Measurements from ENCODE around the gene LSM5. TPM values are rescaled to one million over a fixed set of nuclear protein-coding genes. Genes with fewer than 3 reads are reported as not detected.
A peak's percentile ranks its signal among the peaks of the same experiment; 100 is the strongest.
"Not testable (repeated sequence)": the region's sequence is repeated elsewhere in the genome, so short reads cannot be mapped to it uniquely, and the experiment has no call there.

The LSM5 gene
- total RNA-seq, 1 donor, result 17.4 TPM

DNA sequence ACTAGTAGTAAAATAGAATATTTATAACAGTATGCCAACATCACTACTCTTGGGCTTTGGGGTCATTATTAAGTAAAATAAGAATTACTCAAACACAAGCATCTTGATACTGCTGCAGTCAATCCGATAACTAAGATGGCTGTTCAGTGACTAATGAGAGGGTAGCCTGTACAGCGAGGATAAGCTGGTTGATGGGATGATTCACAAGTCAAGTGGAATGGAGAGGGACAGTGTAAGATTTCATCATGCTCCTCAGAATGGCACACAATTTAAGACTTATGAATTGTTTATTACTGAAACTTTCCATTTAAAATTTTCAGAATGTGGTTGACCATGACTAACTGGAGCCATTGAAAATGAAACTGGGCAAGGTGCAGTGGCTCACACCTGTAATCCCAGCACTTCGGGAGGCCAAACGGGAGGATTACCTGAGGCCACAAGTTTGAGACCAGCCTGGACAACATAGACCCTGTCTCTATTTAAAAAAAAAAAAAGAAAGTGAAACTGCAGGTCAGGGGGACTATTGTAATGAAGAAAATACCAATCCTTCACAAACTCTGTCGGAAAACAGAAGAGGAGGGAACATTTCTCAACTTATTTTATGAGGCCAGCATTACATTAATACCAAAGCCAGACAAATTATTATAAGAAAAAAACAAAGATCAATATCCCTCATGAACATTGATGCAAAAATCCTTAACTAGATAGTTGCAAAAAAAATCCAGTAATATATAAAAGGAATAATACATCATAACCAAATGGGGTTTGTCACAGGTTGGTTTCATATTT is 16.3 kb upstream of the LSM5 start:
- Histone ChIP-seq H2AFZ (ENCODE audit: low read length) (no peak overlapping the region), H3K27ac (ENCODE audit: low read depth, low read length) (peak overlapping the region; percentile 90), H3K4me3 (ENCODE audit: insufficient read depth, low read length) (peak overlapping the region; percentile 42), H3K9me3 (ENCODE audit: low read depth, low read length) (no peaks in the 10 kb centered on the region), H4K20me1 (ENCODE audit: insufficient read depth, low read length) (peaks cover 2% of the 10 kb centered on the region), H3K79me2 (ENCODE audit: insufficient read depth, low read length) (peaks cover 85% of the 10 kb centered on the region), H3K27me3 (ENCODE audit: insufficient read depth, low read length) (no peaks in the 10 kb centered on the region), H3K36me3 (ENCODE audit: insufficient read depth, low read length) (no peaks in the 10 kb centered on the region), H3K4me2 (ENCODE audit: insufficient read depth, low read length) (peak overlapping the region; percentile 85), H3K4me1 (ENCODE audit: insufficient read depth, low read length) (peaks cover 15% of the 10 kb centered on the region)
- TF ChIP-seq, protein P1, sequence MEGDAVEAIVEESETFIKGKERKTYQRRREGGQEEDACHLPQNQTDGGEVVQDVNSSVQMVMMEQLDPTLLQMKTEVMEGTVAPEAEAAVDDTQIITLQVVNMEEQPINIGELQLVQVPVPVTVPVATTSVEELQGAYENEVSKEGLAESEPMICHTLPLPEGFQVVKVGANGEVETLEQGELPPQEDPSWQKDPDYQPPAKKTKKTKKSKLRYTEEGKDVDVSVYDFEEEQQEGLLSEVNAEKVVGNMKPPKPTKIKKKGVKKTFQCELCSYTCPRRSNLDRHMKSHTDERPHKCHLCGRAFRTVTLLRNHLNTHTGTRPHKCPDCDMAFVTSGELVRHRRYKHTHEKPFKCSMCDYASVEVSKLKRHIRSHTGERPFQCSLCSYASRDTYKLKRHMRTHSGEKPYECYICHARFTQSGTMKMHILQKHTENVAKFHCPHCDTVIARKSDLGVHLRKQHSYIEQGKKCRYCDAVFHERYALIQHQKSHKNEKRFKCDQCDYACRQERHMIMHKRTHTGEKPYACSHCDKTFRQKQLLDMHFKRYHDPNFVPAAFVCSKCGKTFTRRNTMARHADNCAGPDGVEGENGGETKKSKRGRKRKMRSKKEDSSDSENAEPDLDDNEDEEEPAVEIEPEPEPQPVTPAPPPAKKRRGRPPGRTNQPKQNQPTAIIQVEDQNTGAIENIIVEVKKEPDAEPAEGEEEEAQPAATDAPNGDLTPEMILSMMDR (IDR thresholded peaks at IDR 0.05; ENCODE audit: extremely low read depth, low read depth, low read length), result no peak
- peak; percentile 85 for DNase-seq (ENCODE audit: insufficient read length, low spot score, missing footprints)

DNA sequence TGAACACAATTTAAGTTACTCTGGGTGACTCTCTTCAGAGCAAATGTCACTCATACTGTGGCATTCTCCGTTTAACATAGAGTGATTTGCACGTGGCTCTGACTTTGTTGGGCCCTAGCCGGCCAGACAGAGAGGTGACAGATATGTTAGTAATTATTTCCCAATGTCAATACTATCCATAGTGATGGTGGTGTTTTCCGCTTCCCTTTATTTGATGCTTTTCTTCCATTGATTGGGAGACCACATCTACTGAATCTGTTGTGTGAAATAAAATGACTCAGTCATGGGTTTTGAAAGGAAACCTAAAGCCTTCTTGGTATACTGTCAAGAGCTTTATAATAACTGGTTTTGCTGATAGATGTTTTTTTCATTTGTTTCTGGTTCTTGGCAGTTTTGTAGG is 12.5 kb upstream of the LSM5 start:
- Histone ChIP-seq H2AFZ (ENCODE audit: low read length) (no peak overlapping the region), H3K79me2 (ENCODE audit: insufficient read depth, low read length) (peaks cover 85% of the 10 kb centered on the region), H3K4me3 (ENCODE audit: insufficient read depth, low read length) (no peak overlapping the region), H3K9me3 (ENCODE audit: low read depth, low read length) (no peaks in the 10 kb centered on the region), H3K4me1 (ENCODE audit: insufficient read depth, low read length) (peaks cover 26% of the 10 kb centered on the region), H3K27me3 (ENCODE audit: insufficient read depth, low read length) (no peaks in the 10 kb centered on the region), H3K27ac (ENCODE audit: low read depth, low read length) (no peak overlapping the region), H4K20me1 (ENCODE audit: insufficient read depth, low read length) (no peaks in the 10 kb centered on the region), H3K36me3 (ENCODE audit: insufficient read depth, low read length) (no peaks in the 10 kb centered on the region), H3K4me2 (ENCODE audit: insufficient read depth, low read length) (no peak overlapping the region)
- TF ChIP-seq, protein P1 (IDR thresholded peaks at IDR 0.05; ENCODE audit: extremely low read depth, low read depth, low read length), result no peak
- DNase-seq (ENCODE audit: insufficient read length, low spot score, missing footprints), result no peak

DNA sequence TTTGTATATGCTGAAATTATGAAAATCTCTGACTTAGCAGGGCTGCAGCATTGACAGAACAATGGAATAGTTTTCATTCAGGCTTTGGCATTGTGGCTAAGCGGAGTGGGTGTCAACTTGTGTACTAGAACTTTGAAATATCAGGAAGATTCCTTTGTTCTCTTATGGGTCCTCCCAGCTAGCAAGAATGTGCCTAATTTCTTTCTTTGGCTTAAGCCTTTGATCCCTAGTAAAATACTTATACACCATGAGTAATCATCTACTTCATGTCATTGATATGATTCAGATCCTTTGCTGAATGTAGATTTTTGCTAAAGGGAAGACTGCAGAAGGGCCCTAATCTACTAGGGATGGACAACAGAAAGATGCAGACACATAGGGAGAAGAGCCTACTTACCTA is 11.3 kb upstream of the LSM5 start:
- DNase-seq (ENCODE audit: insufficient read length, low spot score, missing footprints), result peak; percentile 65
- Histone ChIP-seq H3K79me2 (ENCODE audit: insufficient read depth, low read length) (peaks cover 85% of the 10 kb centered on the region), H2AFZ (ENCODE audit: low read length) (no peak overlapping the region), H3K4me3 (ENCODE audit: insufficient read depth, low read length) (no peak overlapping the region), H3K4me1 (ENCODE audit: insufficient read depth, low read length) (peaks cover 24% of the 10 kb centered on the region), H3K9me3 (ENCODE audit: low read depth, low read length) (no peaks in the 10 kb centered on the region), H3K4me2 (ENCODE audit: insufficient read depth, low read length) (peak overlapping the region; percentile 71), H3K27me3 (ENCODE audit: insufficient read depth, low read length) (no peaks in the 10 kb centered on the region), H3K36me3 (ENCODE audit: insufficient read depth, low read length) (no peaks in the 10 kb centered on the region), H4K20me1 (ENCODE audit: insufficient read depth, low read length) (peaks cover 3% of the 10 kb centered on the region), H3K27ac (ENCODE audit: low read depth, low read length) (peak overlapping the region; percentile 65)
- TF ChIP-seq, protein P1 (IDR thresholded peaks at IDR 0.05; ENCODE audit: extremely low read depth, low read depth, low read length), result no peak

DNA sequence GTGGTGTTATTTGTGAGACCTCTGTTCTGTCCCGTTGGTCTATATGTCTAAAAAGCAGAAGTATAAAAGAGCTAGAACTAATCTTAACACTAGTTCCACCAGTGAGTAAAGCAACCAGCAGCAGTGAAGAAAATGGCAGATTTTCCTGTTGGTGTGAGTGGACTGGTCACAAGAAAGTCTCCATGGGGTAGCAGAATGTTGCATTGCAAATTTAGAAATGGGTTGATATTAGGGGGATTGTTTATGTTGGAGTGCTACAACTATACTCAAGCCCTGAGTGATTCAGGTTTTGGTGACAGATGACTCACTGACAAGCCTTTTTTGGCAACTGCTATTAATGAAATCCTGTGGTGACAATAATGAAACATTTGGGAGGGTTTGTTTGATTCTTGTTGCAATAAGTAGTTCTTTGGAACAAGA is 10.8 kb upstream of the LSM5 start:
- no peak for DNase-seq (ENCODE audit: insufficient read length, low spot score, missing footprints)
- TF ChIP-seq, protein P1 (IDR thresholded peaks at IDR 0.05; ENCODE audit: extremely low read depth, low read depth, low read length), result no peak
- Histone ChIP-seq H2AFZ (ENCODE audit: low read length) (no peak overlapping the region), H3K36me3 (ENCODE audit: insufficient read depth, low read length) (no peaks in the 10 kb centered on the region), H3K4me1 (ENCODE audit: insufficient read depth, low read length) (peaks cover 22% of the 10 kb centered on the region), H3K9me3 (ENCODE audit: low read depth, low read length) (no peaks in the 10 kb centered on the region), H3K4me3 (ENCODE audit: insufficient read depth, low read length) (no peak overlapping the region), H3K79me2 (ENCODE audit: insufficient read depth, low read length) (peaks cover 89% of the 10 kb centered on the region), H3K27ac (ENCODE audit: low read depth, low read length) (peak overlapping the region; percentile 65), H4K20me1 (ENCODE audit: insufficient read depth, low read length) (peaks cover 9% of the 10 kb centered on the region), H3K27me3 (ENCODE audit: insufficient read depth, low read length) (no peaks in the 10 kb centered on the region), H3K4me2 (ENCODE audit: insufficient read depth, low read length) (peak overlapping the region; percentile 71)

DNA sequence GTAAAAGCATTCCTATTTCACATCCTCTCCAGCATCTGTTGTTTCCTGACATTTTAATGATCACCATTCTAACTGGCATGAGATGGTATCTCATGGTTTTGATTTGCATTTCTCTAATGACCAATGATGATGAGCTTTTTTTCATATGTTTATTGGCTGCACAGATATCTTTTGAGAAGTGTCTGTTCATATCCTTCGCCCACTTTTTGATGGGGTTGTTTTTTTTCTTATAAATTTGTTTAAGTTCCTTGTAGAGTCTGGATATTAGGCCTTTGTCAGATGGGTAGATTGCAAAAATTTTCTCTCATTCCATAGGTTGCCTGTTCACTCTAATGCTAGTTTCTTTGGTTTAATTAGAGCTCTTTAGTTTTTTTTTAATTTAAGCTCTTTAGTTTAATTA is 10.0 kb upstream of the LSM5 start:
- H4K20me1 ChIP-seq (ENCODE audit: insufficient read depth, low read length); DNase-seq (ENCODE audit: insufficient read length, low spot score, missing footprints); H3K27ac ChIP-seq (ENCODE audit: low read depth, low read length); H3K4me2 ChIP-seq (ENCODE audit: insufficient read depth, low read length); H3K4me3 ChIP-seq (ENCODE audit: insufficient read depth, low read length); H3K27me3 ChIP-seq (ENCODE audit: insufficient read depth, low read length); H3K9me3 ChIP-seq (ENCODE audit: low read depth, low read length); H2AFZ ChIP-seq (ENCODE audit: low read length); H3K36me3 ChIP-seq (ENCODE audit: insufficient read depth, low read length): not testable (repeated sequence)
- Histone ChIP-seq H3K4me1 (ENCODE audit: insufficient read depth, low read length) (peaks cover 22% of the 10 kb centered on the region), H3K79me2 (ENCODE audit: insufficient read depth, low read length) (peaks cover 89% of the 10 kb centered on the region)

DNA sequence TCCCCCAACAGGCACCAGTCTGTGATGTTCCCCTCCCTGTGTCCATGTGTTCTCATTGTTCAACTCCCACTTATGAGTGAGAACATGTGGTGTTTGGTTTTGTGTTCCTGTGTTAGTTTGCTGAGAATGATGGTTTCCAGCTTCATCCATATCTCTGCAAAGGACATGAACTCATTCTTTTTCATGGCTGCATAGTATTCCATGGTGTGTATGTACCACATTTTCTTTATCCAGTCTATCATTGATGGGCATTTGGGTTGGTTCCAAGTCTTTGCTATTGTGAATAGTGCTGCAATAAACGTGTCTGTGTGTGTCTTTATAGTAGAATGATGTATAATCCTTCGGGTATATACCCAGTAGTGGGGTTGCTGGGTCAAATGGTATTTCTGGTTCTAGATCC is 9.6 kb upstream of the LSM5 start:
- Histone ChIP-seq H3K79me2 (ENCODE audit: insufficient read depth, low read length) (peaks cover 87% of the 10 kb centered on the region), H3K4me1 (ENCODE audit: insufficient read depth, low read length) (peaks cover 22% of the 10 kb centered on the region)
- H3K36me3 ChIP-seq (ENCODE audit: insufficient read depth, low read length); H3K27me3 ChIP-seq (ENCODE audit: insufficient read depth, low read length); H3K4me2 ChIP-seq (ENCODE audit: insufficient read depth, low read length); H3K4me3 ChIP-seq (ENCODE audit: insufficient read depth, low read length); H3K9me3 ChIP-seq (ENCODE audit: low read depth, low read length); H2AFZ ChIP-seq (ENCODE audit: low read length); H3K27ac ChIP-seq (ENCODE audit: low read depth, low read length); DNase-seq (ENCODE audit: insufficient read length, low spot score, missing footprints); H4K20me1 ChIP-seq (ENCODE audit: insufficient read depth, low read length): not testable (repeated sequence)

Measured in osteoblast (primary cell).